K562 treated with DMSO at 1 percent for 4 hours (cell line): ENCODE results near the gene TBC1D28. TPM values are rescaled to one million over a fixed set of nuclear protein-coding genes. Genes with fewer than 3 reads are reported as not detected.

ENCODE experiments used
- total RNA-seq: library from RNA; unstranded; fragments of 300-600 nt; gene quantifications from 2 replicates; pipeline ENCODE4 v1.2.3, GENCODE V29; 2022; ENCODE audit not compliant: insufficient read depth

The TBC1D28 gene
- not detected in 2 replicates for total RNA-seq

GRCh38 chr17:18644291-18644690 is at the start of gene TBC1D28:
Gene TBC1D28, minus strand, starts transcription at chr17:18644391. Its CDS starts 3,039 bp downstream, at chr17:18641352.

GRCh38 chr17:18681767-18682571 is 37.8 kb upstream of the TBC1D28 start, which contains the start of gene FOXO3B:
Gene FOXO3B, minus strand, starts transcription at chr17:18682314. Its CDS starts 663 bp downstream, at chr17:18681651.

Other genes with a start within 250 kb of the TBC1D28 start
- gene LGALS9C, start 167.6 kb downstream of the TBC1D28 start, total RNA-seq: not detected in 2 replicates
- gene FOXO3B, start 37.9 kb upstream of the TBC1D28 start, total RNA-seq: 1.9 TPM in 1 of 2 replicates, not detected in the other
- not detected in 2 replicates for gene FBXW10, start 99.7 kb upstream of the TBC1D28 start, total RNA-seq
- 18.3 and 21.0 TPM in 2 replicates for gene TVP23B, start 136.8 kb upstream of the TBC1D28 start, total RNA-seq
- 21.2 and 31.9 TPM in 2 replicates for gene PRPSAP2, start 213.7 kb upstream of the TBC1D28 start, total RNA-seq